Measurements from ENCODE around the gene TTC39A. TPM values are rescaled to one million over a fixed set of nuclear protein-coding genes. Genes with fewer than 3 reads are reported as not detected.

TTC39A gene
- total RNA-seq, 3 donors from 2014 or later (not counting 1 experiment from before 2014, with no cell fraction given) = 0.38 TPM; not detected in 2

DNA sequence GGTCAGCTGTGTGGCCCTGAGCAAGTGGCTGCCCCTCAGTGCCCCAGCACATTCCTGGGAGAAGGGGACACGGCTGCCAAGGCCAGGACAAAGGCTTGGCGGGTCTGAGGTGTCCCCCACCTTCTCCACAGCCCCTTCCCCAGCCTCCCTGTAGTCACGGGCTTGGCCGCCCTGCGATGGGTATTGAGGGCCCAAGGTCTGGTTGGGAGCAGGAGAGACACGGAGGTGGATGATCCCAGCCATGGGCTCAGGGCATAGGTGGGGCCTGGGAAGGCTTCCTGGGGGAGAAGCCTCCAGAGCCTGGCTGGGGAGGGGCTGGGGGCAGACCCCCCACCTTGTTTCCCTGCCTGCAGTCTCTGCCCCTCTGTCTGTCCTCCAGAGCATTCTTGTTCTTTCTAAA lies 27.0 kb downstream of the TTC39A start:
- Mint-ChIP-seq H3K36me3 (no peaks in the 10 kb centered on the region), H3K4me3 (no peak overlapping the region), H3K27me3 (ENCODE audit: low read depth in 2 of 2) (no peaks in the 10 kb centered on the region), H3K4me1 (peaks cover 0 to 3% of the 10 kb centered on the region in 2 donors), H3K27ac (no peak overlapping the region), H3K9me3 (no peaks in the 10 kb centered on the region)
- Histone ChIP-seq H3K27ac (ENCODE audit: low read length) (no peak overlapping the region), H3K4me3 (ENCODE audit: low read length) (no peak overlapping the region), H3K36me3 (ENCODE audit: control insufficient read depth, insufficient read depth, low read length) (no peaks in the 10 kb centered on the region), H3K9me3 (ENCODE audit: control insufficient read depth, insufficient read depth, low read length) (no peaks in the 10 kb centered on the region), H3K4me1 (ENCODE audit: control insufficient read depth, insufficient read depth, low read length) (no peaks in the 10 kb centered on the region), H3K27me3 (ENCODE audit: control insufficient read depth, insufficient read depth, low read length) (no peaks in the 10 kb centered on the region)
- 94% methylated on average over 6 of the region's 6 CpGs for WGBS (ENCODE audit: insufficient coverage)
- DNase-seq (no peak), ATAC-seq (no peak)
- TF ChIP-seq, protein P1, sequence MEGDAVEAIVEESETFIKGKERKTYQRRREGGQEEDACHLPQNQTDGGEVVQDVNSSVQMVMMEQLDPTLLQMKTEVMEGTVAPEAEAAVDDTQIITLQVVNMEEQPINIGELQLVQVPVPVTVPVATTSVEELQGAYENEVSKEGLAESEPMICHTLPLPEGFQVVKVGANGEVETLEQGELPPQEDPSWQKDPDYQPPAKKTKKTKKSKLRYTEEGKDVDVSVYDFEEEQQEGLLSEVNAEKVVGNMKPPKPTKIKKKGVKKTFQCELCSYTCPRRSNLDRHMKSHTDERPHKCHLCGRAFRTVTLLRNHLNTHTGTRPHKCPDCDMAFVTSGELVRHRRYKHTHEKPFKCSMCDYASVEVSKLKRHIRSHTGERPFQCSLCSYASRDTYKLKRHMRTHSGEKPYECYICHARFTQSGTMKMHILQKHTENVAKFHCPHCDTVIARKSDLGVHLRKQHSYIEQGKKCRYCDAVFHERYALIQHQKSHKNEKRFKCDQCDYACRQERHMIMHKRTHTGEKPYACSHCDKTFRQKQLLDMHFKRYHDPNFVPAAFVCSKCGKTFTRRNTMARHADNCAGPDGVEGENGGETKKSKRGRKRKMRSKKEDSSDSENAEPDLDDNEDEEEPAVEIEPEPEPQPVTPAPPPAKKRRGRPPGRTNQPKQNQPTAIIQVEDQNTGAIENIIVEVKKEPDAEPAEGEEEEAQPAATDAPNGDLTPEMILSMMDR (IDR thresholded peaks at IDR 0.05) = no peak
- intact Hi-C loops (cut with micrococcal nuclease) = no loop called here

DNA sequence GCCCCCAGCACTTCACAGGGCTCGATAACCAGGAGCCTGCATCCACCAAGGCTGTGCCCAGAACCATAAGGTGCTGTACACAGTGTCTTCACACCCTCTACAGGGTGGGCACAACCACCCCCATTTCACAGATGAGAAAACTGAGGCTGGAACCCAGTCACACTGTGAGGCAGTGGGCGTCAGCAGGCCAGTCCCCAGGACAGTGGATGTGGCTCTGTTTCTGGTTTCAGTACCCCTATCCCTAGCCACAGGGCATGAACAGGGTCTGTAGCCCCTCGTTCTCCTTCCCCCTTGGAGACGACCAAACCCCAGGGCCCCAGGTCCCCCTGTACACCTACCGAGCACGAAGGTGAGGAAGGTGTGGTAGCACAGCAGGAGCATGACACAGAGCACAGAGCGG lies 27.6 kb downstream of the TTC39A start:
- H3K9me3 Mint-ChIP-seq = no peaks in the 10 kb centered on the region

GRCh38 chr1:51302270-51302669 lies 28.1 kb downstream of the TTC39A start:
- Histone ChIP-seq H3K36me3 (ENCODE audit: control insufficient read depth, insufficient read depth, low read length) (no peaks in the 10 kb centered on the region), H3K9me3 (ENCODE audit: control insufficient read depth, insufficient read depth, low read length) (no peaks in the 10 kb centered on the region), H3K27ac (ENCODE audit: low read length) (no peak overlapping the region), H3K27me3 (ENCODE audit: control insufficient read depth, insufficient read depth, low read length) (no peaks in the 10 kb centered on the region), H3K4me3 (ENCODE audit: low read length) (no peak overlapping the region), H3K4me1 (ENCODE audit: control insufficient read depth, insufficient read depth, low read length) (peaks cover 1% of the 10 kb centered on the region)
- Mint-ChIP-seq H3K27me3 (ENCODE audit: low read depth in 2 of 2) (peaks cover 0 to 4% of the 10 kb centered on the region in 2 donors), H3K36me3 (no peaks in the 10 kb centered on the region), H3K4me3 (no peak overlapping the region), H3K27ac (no peak overlapping the region), H3K4me1 (peaks cover 6 to 13% of the 10 kb centered on the region in 2 donors), H3K9me3 (no peaks in the 10 kb centered on the region)
- TF ChIP-seq, protein P1 (IDR thresholded peaks at IDR 0.05) = no peak
- intact Hi-C loops (cut with micrococcal nuclease) = no loop called here
- no peak for DNase-seq
- WGBS (ENCODE audit: insufficient coverage) = 87% methylated on average over 10 of the region's 10 CpGs
- ATAC-seq = no peak

More for the DNA sequence above, 27.6 kb downstream of the TTC39A start:
- TF ChIP-seq, protein P1 (IDR thresholded peaks at IDR 0.05) = no peak
- intact Hi-C loops (cut with micrococcal nuclease) = no loop called here
- DNase-seq = no peak
- WGBS (ENCODE audit: insufficient coverage) = 65% methylated on average over 7 of the region's 7 CpGs
- no peak overlapping the region for H3K27ac ChIP-seq (ENCODE audit: low read length)
- Mint-ChIP-seq H3K4me1 (peaks cover 1 to 9% of the 10 kb centered on the region in 2 donors), H3K27ac (no peak overlapping the region), H3K27me3 (ENCODE audit: low read depth in 2 of 2) (peaks cover 0 to 3% of the 10 kb centered on the region in 2 donors), H3K36me3 (no peaks in the 10 kb centered on the region), H3K4me3 (no peak overlapping the region)
- H3K4me3 ChIP-seq (ENCODE audit: low read length) = no peak overlapping the region
- no peaks in the 10 kb centered on the region for H3K9me3 ChIP-seq (ENCODE audit: control insufficient read depth, insufficient read depth, low read length)
- no peaks in the 10 kb centered on the region for H3K27me3 ChIP-seq (ENCODE audit: control insufficient read depth, insufficient read depth, low read length)
- no peaks in the 10 kb centered on the region for H3K36me3 ChIP-seq (ENCODE audit: control insufficient read depth, insufficient read depth, low read length)
- no peaks in the 10 kb centered on the region for H3K4me1 ChIP-seq (ENCODE audit: control insufficient read depth, insufficient read depth, low read length)
- ATAC-seq = no peak

- WGBS (ENCODE audit: insufficient coverage) = 74% methylated on average over 3 of the region's 3 CpGs
- Histone ChIP-seq H3K36me3 (ENCODE audit: control insufficient read depth, insufficient read depth, low read length) (no peaks in the 10 kb centered on the region), H3K27ac (ENCODE audit: low read length) (no peak overlapping the region), H3K9me3 (ENCODE audit: control insufficient read depth, insufficient read depth, low read length) (no peaks in the 10 kb centered on the region), H3K27me3 (ENCODE audit: control insufficient read depth, insufficient read depth, low read length) (no peaks in the 10 kb centered on the region), H3K4me1 (ENCODE audit: control insufficient read depth, insufficient read depth, low read length) (peaks cover 6% of the 10 kb centered on the region), H3K4me3 (ENCODE audit: low read length) (no peak overlapping the region)
- TF ChIP-seq, protein P1 (IDR thresholded peaks at IDR 0.05) = no peak
- H3K4me1 Mint-ChIP-seq = peaks cover 7 to 17% of the 10 kb centered on the region in 2 donors
- intact Hi-C loops (cut with micrococcal nuclease) = no loop called here
- no peak overlapping the region for H3K27ac Mint-ChIP-seq
- no peaks in the 10 kb centered on the region for H3K36me3 Mint-ChIP-seq
- H3K4me3 Mint-ChIP-seq = no peak overlapping the region
- no peak for ATAC-seq
- no peaks in the 10 kb centered on the region for H3K9me3 Mint-ChIP-seq
- H3K27me3 Mint-ChIP-seq (ENCODE audit: low read depth in 2 of 2) = peaks cover 0 to 4% of the 10 kb centered on the region in 2 donors
- no peak for DNase-seq
Measured at GRCh38 chr1:51301844-51302162, 28.6 kb downstream of the TTC39A start.
